BE2C (cell line): ENCODE data around the gene XPA.

Source experiments
- DNase-seq: peaks from one replicate; pipeline ENCODE4 v3.0.0-alpha.2; 2020
- H3K27me3 ChIP-seq: fragments of 250-450 bp; sonication (Bioruptor Pico); 2 replicates; pipeline ENCODE4 v1.5.1; 2020; ENCODE audit warnings: mild to moderate bottlenecking
- H3K36me3 ChIP-seq: fragments of 250-450 bp; sonication (Bioruptor Pico); 2 replicates; pipeline ENCODE4 v1.5.1; 2020; ENCODE audit warnings: mild to moderate bottlenecking
- H3K4me1 ChIP-seq: fragments of 250-450 bp; sonication (Bioruptor Pico); 2 replicates; pipeline ENCODE4 v1.5.1; 2020
- H3K4me3 ChIP-seq: 2 replicates; pipeline ENCODE4 v1.5.1; 2011; ENCODE audit warnings: low read depth, low read length
- H3K9me3 ChIP-seq: fragments of 250-450 bp; sonication (Bioruptor Pico); 2 replicates; pipeline ENCODE4 v1.5.1; 2020
- TF ChIP-seq, protein P1 (sequence below): IDR thresholded peaks from 2 replicates; pipeline ENCODE4 v1.5.1; 2012; ENCODE audit warnings: mild to moderate bottlenecking, low read depth, low read length

The XPA gene

DNA sequence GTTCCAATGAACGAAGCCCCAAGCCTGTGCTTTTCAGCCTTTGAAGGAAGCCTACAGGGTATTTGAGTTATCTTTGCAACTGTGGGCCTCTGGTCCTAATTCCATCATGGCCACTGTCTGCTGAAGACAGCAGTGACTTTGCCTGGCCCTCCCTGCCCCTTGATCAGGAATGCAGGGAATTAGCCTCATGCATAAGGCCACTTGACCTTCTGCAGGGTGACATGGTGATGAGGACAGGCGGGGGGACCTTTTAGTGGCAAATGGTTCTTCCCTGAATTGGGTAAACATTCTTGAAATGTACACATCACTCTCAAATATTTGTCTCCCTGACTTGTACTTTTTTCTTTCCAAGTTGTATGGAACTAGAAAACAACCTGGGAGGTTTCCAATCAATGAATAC, 25.2 kb upstream of the XPA start:
- DNase-seq, result no peak
- H3K4me3 ChIP-seq, result no peak overlapping the region
- no peaks in the 10 kb centered on the region for H3K9me3 ChIP-seq
- TF ChIP-seq, protein P1, sequence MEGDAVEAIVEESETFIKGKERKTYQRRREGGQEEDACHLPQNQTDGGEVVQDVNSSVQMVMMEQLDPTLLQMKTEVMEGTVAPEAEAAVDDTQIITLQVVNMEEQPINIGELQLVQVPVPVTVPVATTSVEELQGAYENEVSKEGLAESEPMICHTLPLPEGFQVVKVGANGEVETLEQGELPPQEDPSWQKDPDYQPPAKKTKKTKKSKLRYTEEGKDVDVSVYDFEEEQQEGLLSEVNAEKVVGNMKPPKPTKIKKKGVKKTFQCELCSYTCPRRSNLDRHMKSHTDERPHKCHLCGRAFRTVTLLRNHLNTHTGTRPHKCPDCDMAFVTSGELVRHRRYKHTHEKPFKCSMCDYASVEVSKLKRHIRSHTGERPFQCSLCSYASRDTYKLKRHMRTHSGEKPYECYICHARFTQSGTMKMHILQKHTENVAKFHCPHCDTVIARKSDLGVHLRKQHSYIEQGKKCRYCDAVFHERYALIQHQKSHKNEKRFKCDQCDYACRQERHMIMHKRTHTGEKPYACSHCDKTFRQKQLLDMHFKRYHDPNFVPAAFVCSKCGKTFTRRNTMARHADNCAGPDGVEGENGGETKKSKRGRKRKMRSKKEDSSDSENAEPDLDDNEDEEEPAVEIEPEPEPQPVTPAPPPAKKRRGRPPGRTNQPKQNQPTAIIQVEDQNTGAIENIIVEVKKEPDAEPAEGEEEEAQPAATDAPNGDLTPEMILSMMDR, result no peak
- peaks cover 10% of the 10 kb centered on the region for H3K27me3 ChIP-seq
- H3K4me1 ChIP-seq, result no peaks in the 10 kb centered on the region
- H3K36me3 ChIP-seq, result no peaks in the 10 kb centered on the region

DNA sequence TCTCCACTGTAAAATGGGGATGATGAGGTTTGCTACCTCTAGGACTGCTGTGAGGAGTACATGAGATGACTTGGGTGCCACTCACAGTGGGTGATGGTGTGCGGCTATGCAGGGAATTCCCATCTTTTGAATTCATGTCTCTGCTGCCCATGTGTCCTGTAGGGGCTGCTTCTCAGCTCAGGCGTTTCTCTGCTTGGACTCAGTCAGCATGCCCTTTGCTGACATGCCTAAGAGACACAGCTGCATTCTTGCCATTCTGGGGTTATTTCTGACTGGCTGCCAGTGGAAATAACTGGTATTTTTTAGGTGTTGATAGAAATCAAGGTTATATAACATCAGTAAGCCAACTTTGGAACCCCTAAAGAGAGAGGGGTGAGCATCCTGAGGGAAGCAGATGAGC, 24.3 kb upstream of the XPA start:
- H3K4me1 ChIP-seq, result no peaks in the 10 kb centered on the region
- TF ChIP-seq, protein P1, result no peak
- no peak overlapping the region for H3K4me3 ChIP-seq
- no peaks in the 10 kb centered on the region for H3K36me3 ChIP-seq
- H3K27me3 ChIP-seq, result peaks cover 1% of the 10 kb centered on the region
- DNase-seq, result no peak
- no peaks in the 10 kb centered on the region for H3K9me3 ChIP-seq

DNA sequence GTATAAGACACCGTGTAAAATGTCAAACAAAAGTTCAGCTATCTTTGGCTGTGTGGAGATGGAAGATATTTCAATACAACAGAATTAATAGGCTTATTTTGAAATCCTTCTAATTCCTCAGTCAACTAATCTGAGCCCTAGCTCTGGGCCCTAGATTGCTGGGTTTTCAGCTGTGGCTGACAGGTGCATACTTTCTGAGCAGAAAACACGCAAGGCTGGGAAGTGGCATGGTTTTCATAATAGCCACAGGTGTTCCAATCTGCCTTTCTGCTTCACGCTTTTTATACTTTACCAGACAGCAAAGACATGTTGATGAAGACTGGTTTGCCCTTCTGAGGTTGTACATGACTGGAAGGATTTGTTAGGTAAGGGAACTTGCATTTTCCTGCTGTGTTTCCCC, 20.7 kb upstream of the XPA start:
- Histone ChIP-seq H3K36me3 (no peaks in the 10 kb centered on the region), H3K27me3 (no peaks in the 10 kb centered on the region; the same call in 1 of the 2 replicates), H3K4me3 (no peak overlapping the region), H3K9me3 (no peaks in the 10 kb centered on the region), H3K4me1 (no peaks in the 10 kb centered on the region)
- TF ChIP-seq, protein P1, result no peak
- no peak for DNase-seq

DNA sequence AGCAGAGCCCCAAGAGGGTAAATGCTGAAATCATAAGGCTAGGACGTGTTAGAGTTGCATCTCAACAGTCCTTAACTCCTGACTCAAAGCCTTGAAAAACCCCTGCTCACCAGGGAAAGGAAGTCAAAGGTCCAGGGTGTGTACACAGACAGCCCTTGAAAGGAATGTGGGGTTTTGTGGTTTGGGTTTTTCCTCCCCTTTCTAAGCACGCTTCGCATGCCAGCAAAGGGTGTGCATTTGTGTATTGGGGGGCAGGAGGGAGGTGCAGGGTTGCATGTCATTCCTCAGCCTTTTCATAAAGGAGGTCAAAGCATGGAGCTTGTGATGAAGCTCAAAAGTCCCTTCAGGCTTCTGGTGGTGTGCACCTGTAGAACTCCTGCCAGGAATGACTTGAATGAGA, 17.3 kb upstream of the XPA start:
- no peak overlapping the region for H3K4me3 ChIP-seq
- no peaks in the 10 kb centered on the region for H3K27me3 ChIP-seq
- no peaks in the 10 kb centered on the region for H3K9me3 ChIP-seq
- TF ChIP-seq, protein P1, result no peak
- no peaks in the 10 kb centered on the region for H3K4me1 ChIP-seq
- H3K36me3 ChIP-seq, result no peaks in the 10 kb centered on the region
- DNase-seq, result no peak

DNA sequence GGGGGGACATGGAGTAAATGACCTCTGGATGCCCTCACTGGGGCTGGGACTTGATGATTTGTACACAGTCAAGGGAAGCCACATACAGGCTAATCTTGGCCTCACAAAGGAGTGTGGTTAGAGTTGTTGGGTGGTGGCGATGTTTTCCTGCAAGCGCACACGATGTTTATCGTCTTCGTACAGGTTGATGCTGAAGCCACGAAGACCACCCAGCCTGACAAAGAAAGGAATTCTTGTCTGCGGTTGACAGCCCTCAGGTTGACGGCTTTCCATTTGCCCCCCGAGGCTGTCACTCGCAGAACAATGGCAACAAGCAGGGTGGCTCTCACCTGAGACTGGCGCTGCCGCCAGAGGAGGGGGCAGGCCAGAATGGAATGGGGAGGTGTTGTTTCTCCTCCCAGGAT, 14.1 kb upstream of the XPA start:
- TF ChIP-seq, protein P1, result no peak
- Histone ChIP-seq H3K4me3 (no peak overlapping the region), H3K9me3 (no peaks in the 10 kb centered on the region), H3K4me1 (no peaks in the 10 kb centered on the region), H3K36me3 (no peaks in the 10 kb centered on the region), H3K27me3 (no peaks in the 10 kb centered on the region)
- DNase-seq, result no peak

DNA sequence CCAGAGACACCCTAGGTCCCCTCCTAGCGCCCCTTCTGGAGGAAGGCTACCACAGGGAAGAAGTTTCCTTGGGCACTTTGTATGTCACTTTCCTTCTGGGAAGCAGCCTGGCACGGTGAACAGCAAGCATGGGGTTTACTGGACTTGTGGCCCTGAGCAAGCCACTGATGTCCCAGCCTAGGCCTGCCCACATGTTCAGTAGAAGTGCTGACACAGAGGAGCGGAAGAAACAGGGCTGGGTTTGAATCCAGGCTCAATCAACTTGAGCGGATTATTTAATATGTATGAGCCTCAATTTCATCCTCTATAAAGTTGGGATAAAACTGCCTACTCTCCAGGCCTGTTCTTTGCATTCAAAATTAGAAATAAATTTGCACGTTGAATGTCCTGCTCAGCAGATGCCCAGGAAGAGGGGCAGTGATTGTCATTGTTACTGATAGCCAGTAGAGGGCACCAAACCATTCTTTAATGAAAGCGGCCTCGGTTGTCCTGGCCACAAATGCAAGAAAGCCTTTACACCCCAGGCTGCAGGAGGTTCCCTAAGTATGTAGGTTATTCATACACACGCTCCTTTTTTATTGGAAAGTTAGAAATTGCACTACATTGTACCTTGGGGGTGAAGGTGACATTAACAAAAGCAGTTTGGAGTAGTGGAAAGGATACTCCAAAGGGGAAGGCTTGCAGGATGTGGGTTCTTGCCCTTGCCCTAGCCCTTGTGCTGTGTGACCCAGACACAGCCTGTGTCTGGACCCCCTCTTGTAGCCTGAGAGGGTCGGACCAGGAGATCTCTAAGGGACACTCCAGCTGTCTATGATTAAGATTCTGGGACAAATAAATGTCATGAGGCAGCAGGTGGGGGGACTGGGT, 13.4 kb upstream of the XPA start:
- Histone ChIP-seq H3K36me3 (no peaks in the 10 kb centered on the region), H3K4me3 (no peak overlapping the region), H3K4me1 (no peaks in the 10 kb centered on the region), H3K9me3 (no peaks in the 10 kb centered on the region), H3K27me3 (no peaks in the 10 kb centered on the region; the same call in 1 of the 2 replicates)
- DNase-seq, result peak; percentile 43
- TF ChIP-seq, protein P1, result peak; percentile 89
